Neuronal stem cell (in vitro differentiated cells): Measurements from ENCODE around the gene EFS.

ENCODE experiments used
- DNase-seq: peaks from one replicate; pipeline ENCODE4 v3.0.0-alpha.2; 2013; ENCODE audit warnings: low spot score
- H2AFZ ChIP-seq: one replicate; pipeline ENCODE4 v1.6.1; 2013; ENCODE audit warnings: mild to moderate bottlenecking, low read length, inconsistent platforms
- H2AK5ac ChIP-seq: 2 replicates; pipeline ENCODE4 v1.6.1; 2013; ENCODE audit warnings: low read depth, mild to moderate bottlenecking, inconsistent platforms, low read length, moderate library complexity, mixed read lengths
- H2BK120ac ChIP-seq: 2 replicates; pipeline ENCODE4 v1.6.1; 2013; ENCODE audit warnings: low read depth, mild to moderate bottlenecking, inconsistent platforms, low read length, moderate library complexity, mixed read lengths
- H2BK12ac ChIP-seq: one replicate; pipeline ENCODE4 v1.6.1; 2013; ENCODE audit warnings: low read length, inconsistent platforms
- H2BK15ac ChIP-seq: 2 replicates; pipeline ENCODE4 v1.6.1; 2013; ENCODE audit warnings: mild to moderate bottlenecking, low read length, inconsistent platforms, mixed read lengths
- H2BK5ac ChIP-seq: one replicate; pipeline ENCODE4 v1.6.1; 2013; ENCODE audit warnings: inconsistent platforms, mild to moderate bottlenecking, low read length, moderate library complexity
- H3K14ac ChIP-seq: one replicate; pipeline ENCODE4 v1.6.1; 2013; ENCODE audit warnings: low read length, inconsistent platforms
- H3K18ac ChIP-seq: 2 replicates; pipeline ENCODE4 v1.6.1; 2013; ENCODE audit warnings: low read length, inconsistent platforms
- H3K23ac ChIP-seq: 2 replicates; pipeline ENCODE4 v1.6.1; 2013; ENCODE audit warnings: low read depth, mild to moderate bottlenecking, mixed read lengths, low read length, inconsistent platforms; ENCODE audit not compliant: poor library complexity
- H3K27ac ChIP-seq: replicated peaks from 3 replicates; pipeline ENCODE4 v1.5.1; 2013; ENCODE audit warnings: low read length, inconsistent platforms
- H3K27me3 ChIP-seq, 3 experiments: 2 replicates each; pipeline ENCODE4 v1.6.1; 2013; ENCODE audit warnings: low read length in 3 of 3, mild to moderate bottlenecking in 2 of 3, inconsistent platforms in 1 of 3, low read depth in 1 of 3, mixed read lengths in 1 of 3, moderate library complexity in 1 of 3; ENCODE audit not compliant: control insufficient read depth in 3 of 3, insufficient read depth in 3 of 3
- H3K36me3 ChIP-seq, 2 donors: replicated peaks in 1 of 2; 2 replicates each; pipeline ENCODE4 v1.6.1; 2013; ENCODE audit warnings: low read length in 2 of 2; ENCODE audit not compliant: control insufficient read depth in 2 of 2, insufficient read depth in 2 of 2
- H3K4ac ChIP-seq: 2 replicates; pipeline ENCODE4 v1.6.1; 2013; ENCODE audit warnings: inconsistent platforms, mild to moderate bottlenecking, low read length, moderate library complexity
- H3K4me1 ChIP-seq, 2 donors: 1 replicate in 1 of 2; 2 replicates in 1 of 2; pipeline ENCODE4 v1.6.1; 2013; ENCODE audit warnings: low read length in 2 of 2, low read depth in 1 of 2; ENCODE audit not compliant: control insufficient read depth in 2 of 2, insufficient read depth in 1 of 2
- H3K4me2 ChIP-seq: one replicate; pipeline ENCODE4 v1.6.1; 2013; ENCODE audit warnings: mild to moderate bottlenecking, low read length, inconsistent platforms; ENCODE audit not compliant: insufficient read depth, poor library complexity, severe bottlenecking
- H3K4me3 ChIP-seq, 2 donors: 2 replicates each; pipeline ENCODE4 v1.5.1; 2013; ENCODE audit warnings: low read length in 2 of 2, mild to moderate bottlenecking in 2 of 2, inconsistent platforms in 1 of 2, moderate library complexity in 1 of 2
- H3K79me1 ChIP-seq: one replicate; pipeline ENCODE4 v1.6.1; 2013; ENCODE audit warnings: low read depth, mild to moderate bottlenecking, inconsistent platforms, low read length, moderate library complexity
- H3K9ac ChIP-seq: one replicate; pipeline ENCODE4 v1.6.1; 2013; ENCODE audit warnings: mild to moderate bottlenecking, low read depth, low read length, inconsistent platforms; ENCODE audit not compliant: poor library complexity
- H3K9me3 ChIP-seq, 2 donors: replicated peaks in 1 of 2; 2 replicates each; pipeline versions ENCODE3 to v1.6.1; 2013; ENCODE audit warnings: low read length in 2 of 2, mild to moderate bottlenecking in 2 of 2, inconsistent platforms in 1 of 2, low read depth in 1 of 2, mixed read lengths in 1 of 2, moderate library complexity in 1 of 2; ENCODE audit not compliant: control insufficient read depth in 2 of 2, insufficient read depth in 1 of 2
- H4K8ac ChIP-seq: one replicate; pipeline ENCODE4 v1.6.1; 2013; ENCODE audit warnings: low read depth, mild to moderate bottlenecking, inconsistent platforms, low read length, moderate library complexity
- H4K91ac ChIP-seq: one replicate; pipeline ENCODE4 v1.6.1; 2013; ENCODE audit warnings: low read length, low read depth, mild to moderate bottlenecking, inconsistent platforms; ENCODE audit not compliant: poor library complexity
- WGBS, 2 donors: extraction: QIAGEN DNeasy Blood & Tissue Kit; methylation state at CpG; one replicate each; pipeline ENCODE4 v1.1.7; 2013; ENCODE audit warnings: missing lambda C conversion rate in 2 of 2, mixed read lengths in 1 of 2; ENCODE audit not compliant: insufficient read length in 2 of 2, insufficient replicate concordance in 1 of 2; ENCODE audit errors: extremely low coverage in 2 of 2; 5-methylcytosine and 5-hydroxymethylcytosine counted together

The EFS gene

DNA sequence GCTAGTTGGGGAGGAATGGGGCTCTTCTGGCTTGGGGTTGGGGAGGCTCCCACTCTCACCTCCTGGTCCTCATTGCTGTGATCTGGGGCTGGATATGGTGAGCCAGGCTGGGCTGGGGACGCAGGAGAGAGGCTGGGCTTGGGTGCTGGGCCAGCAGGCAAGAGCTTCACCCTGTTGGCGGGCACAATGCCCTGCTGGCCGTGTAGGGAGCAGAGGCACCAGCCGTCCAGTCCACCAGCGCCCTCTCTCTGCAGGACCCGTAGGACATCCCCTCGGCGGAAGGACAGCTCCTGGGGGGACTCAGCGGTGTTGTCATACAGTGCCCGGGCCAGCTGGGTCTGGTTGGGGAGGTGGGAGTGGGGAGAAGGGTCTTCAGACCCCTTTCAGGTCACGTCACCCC lies 4.5 kb downstream of the EFS start:
- no peaks in the 10 kb centered on the region for H3K27me3 ChIP-seq
- no peak overlapping the region for H2BK15ac ChIP-seq
- no peak overlapping the region for H2BK5ac ChIP-seq
- no peak overlapping the region for H3K4me2 ChIP-seq
- H3K9me3 ChIP-seq: no peaks in the 10 kb centered on the region
- no peak for DNase-seq
- H2BK12ac ChIP-seq: no peak overlapping the region
- H4K91ac ChIP-seq: no peak overlapping the region
- H3K27ac ChIP-seq: no peak overlapping the region
- H3K23ac ChIP-seq: no peak overlapping the region
- H3K36me3 ChIP-seq: peaks cover 37 to 84% of the 10 kb centered on the region in 2 donors
- peaks cover 3% of the 10 kb centered on the region for H3K79me1 ChIP-seq
- H3K4me3 ChIP-seq: no peak overlapping the region
- H2AFZ ChIP-seq: no peak overlapping the region
- no peak overlapping the region for H3K9ac ChIP-seq
- H3K4ac ChIP-seq: no peak overlapping the region
- no CpG with 5 or more reads among the region's 11 CpGs for WGBS, 2 donors
- no peak overlapping the region for H3K18ac ChIP-seq
- no peak overlapping the region for H2AK5ac ChIP-seq
- H3K4me1 ChIP-seq: peaks cover 6 to 12% of the 10 kb centered on the region in 2 donors
- H3K14ac ChIP-seq: no peak overlapping the region
- no peak overlapping the region for H4K8ac ChIP-seq
- H2BK120ac ChIP-seq: no peak overlapping the region

DNA sequence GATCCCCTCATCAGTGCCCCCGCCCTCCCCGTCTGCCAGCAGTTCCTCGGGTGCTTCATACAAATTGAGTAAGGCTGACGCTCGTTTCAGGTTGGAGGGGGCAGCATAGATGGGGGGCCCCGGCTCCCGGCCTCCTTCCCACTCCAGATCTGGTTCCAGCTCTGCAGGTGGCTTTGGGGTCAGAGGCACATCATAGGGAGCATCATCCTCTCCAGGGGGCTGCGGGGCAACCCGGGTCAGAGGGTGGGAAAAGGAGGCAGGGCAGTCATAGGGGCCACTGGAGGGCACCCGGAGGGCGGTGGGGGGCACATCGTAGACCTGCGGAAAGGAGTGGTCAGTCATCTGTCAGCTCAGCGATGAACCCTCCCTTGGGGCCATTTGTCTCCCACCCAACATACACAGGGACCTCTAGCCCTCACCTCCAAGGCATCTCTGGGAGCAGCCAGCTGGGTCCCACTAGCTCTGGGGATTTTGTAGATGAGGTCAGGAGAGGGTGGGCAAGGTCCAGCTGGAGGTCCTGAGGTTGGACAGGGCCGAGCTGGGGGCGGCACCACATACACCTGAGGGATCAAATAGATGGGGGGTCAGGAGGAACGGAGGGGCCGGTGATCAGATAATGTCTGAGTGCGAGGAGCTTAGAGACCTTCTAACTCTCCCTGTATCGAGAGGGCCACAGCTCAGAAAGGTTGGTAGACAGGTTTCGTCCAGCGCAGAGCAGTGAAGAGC lies 5.1 kb downstream of the EFS start:
- no peak overlapping the region for H4K91ac ChIP-seq
- H2BK12ac ChIP-seq: no peak overlapping the region
- no peak overlapping the region for H4K8ac ChIP-seq
- H3K36me3 ChIP-seq: peaks cover 38 to 85% of the 10 kb centered on the region in 2 donors
- no peak overlapping the region for H2BK120ac ChIP-seq
- peaks cover 1% of the 10 kb centered on the region for H3K79me1 ChIP-seq
- H3K4me1 ChIP-seq: peaks cover 6 to 12% of the 10 kb centered on the region in 2 donors
- H2BK15ac ChIP-seq: no peak overlapping the region
- H3K23ac ChIP-seq: no peak overlapping the region
- H3K4me2 ChIP-seq: no peak overlapping the region
- no peak overlapping the region for H2BK5ac ChIP-seq
- no CpG with 5 or more reads among the region's 22 CpGs for whole genome bisulfite sequencing, 2 donors
- H3K27me3 ChIP-seq: no peaks in the 10 kb centered on the region
- H2AK5ac ChIP-seq: no peak overlapping the region
- H2AFZ ChIP-seq: no peak overlapping the region
- no peaks in the 10 kb centered on the region for H3K9me3 ChIP-seq
- no peak overlapping the region for H3K18ac ChIP-seq
- H3K14ac ChIP-seq: no peak overlapping the region
- no peak overlapping the region for H3K4me3 ChIP-seq
- no peak overlapping the region for H3K27ac ChIP-seq
- no peak overlapping the region for H3K9ac ChIP-seq
- DNase-seq: no peak
- no peak overlapping the region for H3K4ac ChIP-seq

DNA sequence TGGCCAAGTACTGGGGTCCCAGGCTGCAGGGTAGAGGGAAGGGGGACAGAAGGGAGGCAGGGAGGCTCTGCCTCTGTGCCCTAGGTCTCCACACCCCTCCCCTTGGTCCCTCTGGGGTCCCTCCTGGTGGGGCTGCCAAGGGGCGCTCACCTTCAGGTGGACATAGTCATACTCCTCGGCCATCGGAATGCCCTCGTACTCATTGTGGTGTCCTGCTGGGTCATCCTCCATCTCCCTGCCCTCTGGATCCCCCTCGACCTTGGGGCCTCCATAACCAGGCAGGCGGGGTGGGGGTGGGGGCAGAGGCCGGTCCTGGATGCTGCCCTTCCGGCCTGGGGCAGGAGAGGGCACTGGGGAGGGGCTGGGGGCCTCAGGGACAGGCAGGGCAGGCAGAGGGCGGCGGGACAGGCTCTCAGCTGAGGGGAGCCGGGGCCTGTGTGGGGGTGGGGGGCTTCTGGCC lies 5.8 kb downstream of the EFS start:
- H2BK120ac ChIP-seq: no peak overlapping the region
- no peak overlapping the region for H3K23ac ChIP-seq
- no peak overlapping the region for H2AK5ac ChIP-seq
- H3K4me2 ChIP-seq: no peak overlapping the region
- WGBS, 2 donors: no CpG with 5 or more reads among the region's 11 CpGs
- H3K36me3 ChIP-seq: peaks cover 38 to 85% of the 10 kb centered on the region in 2 donors
- H3K27ac ChIP-seq: no peak overlapping the region
- H4K8ac ChIP-seq: no peak overlapping the region
- no peak overlapping the region for H3K4me3 ChIP-seq
- no peaks in the 10 kb centered on the region for H3K9me3 ChIP-seq
- DNase-seq: no peak
- H2AFZ ChIP-seq: no peak overlapping the region
- H3K27me3 ChIP-seq: no peaks in the 10 kb centered on the region
- no peak overlapping the region for H4K91ac ChIP-seq
- H3K4ac ChIP-seq: no peak overlapping the region
- H3K9ac ChIP-seq: peak overlapping the region; percentile 22
- H3K79me1 ChIP-seq: peaks cover 1% of the 10 kb centered on the region
- H3K4me1 ChIP-seq: peaks cover 6 to 12% of the 10 kb centered on the region in 2 donors
- no peak overlapping the region for H3K18ac ChIP-seq
- H2BK15ac ChIP-seq: no peak overlapping the region
- H3K14ac ChIP-seq: no peak overlapping the region
- H2BK12ac ChIP-seq: no peak overlapping the region
- H2BK5ac ChIP-seq: no peak overlapping the region

DNA sequence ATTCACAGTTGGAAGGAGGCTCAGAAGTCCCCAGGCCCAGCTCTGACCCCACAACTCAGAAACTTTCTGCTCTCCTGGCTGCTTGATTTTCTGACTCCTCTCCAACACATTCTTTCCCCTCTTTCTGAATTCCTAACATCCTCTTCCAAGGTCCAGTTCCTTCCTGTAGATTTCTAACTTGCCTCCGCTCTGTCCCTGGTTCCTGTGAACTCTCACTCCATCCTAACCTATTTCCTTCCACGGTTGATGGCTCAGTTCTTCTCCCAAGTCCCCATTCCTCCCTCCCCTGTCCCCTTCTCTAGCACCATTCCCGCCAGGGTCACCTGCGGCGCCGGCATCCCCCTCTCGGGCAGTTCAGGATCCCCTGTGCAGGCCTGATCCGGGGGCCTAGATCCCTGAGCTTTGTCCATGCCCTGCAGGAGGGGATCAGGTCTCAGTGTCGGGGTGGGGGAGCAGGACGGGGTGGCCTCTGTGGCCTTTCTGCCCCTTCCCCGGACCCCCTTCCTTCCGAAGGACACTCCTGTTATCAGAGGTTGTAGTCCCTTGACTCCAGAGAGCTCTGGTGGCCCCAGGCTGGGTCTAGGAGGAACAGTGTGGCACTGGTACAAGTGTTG lies 6.3 kb downstream of the EFS start:
- Histone ChIP-seq H3K14ac (no peak overlapping the region), H3K9ac (peak overlapping the region; percentile 22), H3K18ac (no peak overlapping the region), H3K4me2 (no peak overlapping the region), H3K9me3 (no peaks in the 10 kb centered on the region), H3K36me3 (peaks cover 38 to 80% of the 10 kb centered on the region in 2 donors), H2BK15ac (no peak overlapping the region), H2BK5ac (no peak overlapping the region), H3K79me1 (peaks cover 1% of the 10 kb centered on the region), H2BK120ac (no peak overlapping the region), H4K8ac (no peak overlapping the region), H2AFZ (no peak overlapping the region), H2AK5ac (no peak overlapping the region), H3K4me3 (no peak overlapping the region), H3K27ac (no peak overlapping the region), H3K27me3 (no peaks in the 10 kb centered on the region), H4K91ac (no peak overlapping the region), H3K4me1 (peaks cover under 1 to 6% of the 10 kb centered on the region in 2 donors), H3K23ac (no peak overlapping the region), H3K4ac (no peak overlapping the region), H2BK12ac (no peak overlapping the region)
- WGBS, 2 donors: no CpG with 5 or more reads among the region's 12 CpGs
- DNase-seq: no peak
